Endothelial cell of umbilical vein (primary cell): ENCODE measurements around the gene CDYL. TPM values are rescaled to one million over a fixed set of nuclear protein-coding genes. Genes with fewer than 3 reads are reported as not detected.

Experiments
- BruUV-seq: library from RNA; stranded (reverse); fragments of 400-500 nt; replicated peaks from 2 replicates; lab custom pipeline; 2021; lab: Mats Ljungman, UMichigan
- CTCF ChIA-PET: fragments of 300-600, 350-600 bp; sonication (Branson Sonifier 250); formaldehyde crosslinking; loops from one replicate; lab custom pipeline; 2021; ENCODE audit warnings: antibody characterized with exemption, inconsistent platforms; lab: Charles Lee
- POLR2A ChIA-PET: fragments of 300-600, 350-600 bp; sonication (Branson Sonifier 250); formaldehyde crosslinking; loops from one replicate; lab custom pipeline; 2021; ENCODE audit warnings: antibody characterized with exemption, inconsistent platforms; lab: Charles Lee
- DNase-seq: peaks from one replicate; pipeline ENCODE4 v3.0.0-alpha.2; 2011; ENCODE audit warnings: low read depth, low spot score
- FAIRE-seq: peaks from 2 replicates; lab custom pipeline; 2011; peaks lifted over from hg19 to GRCh38; lab: Jason Lieb, UNC
- H2AFZ ChIP-seq: 2 replicates; pipeline ENCODE4 v1.6.0; 2012; ENCODE audit warnings: low read depth, low read length, control low read depth, inconsistent platforms
- H3K27ac ChIP-seq: 2 replicates; pipeline ENCODE4 v1.5.1; 2011; ENCODE audit warnings: low read depth, mild to moderate bottlenecking, control low read depth, low read length, moderate library complexity; ENCODE audit not compliant: insufficient read depth
- H3K27me3 ChIP-seq, 2 experiments: 2 replicates each; pipeline versions ENCODE4 v1.6.0 to v1.6.1; 2011; ENCODE audit warnings: low read length in 2 of 2, mixed read lengths in 1 of 2; ENCODE audit not compliant: control insufficient read depth in 2 of 2, insufficient read depth in 2 of 2
- H3K36me3 ChIP-seq, 2 experiments: 2 replicates in 1 of 2; 3 replicates in 1 of 2; pipeline ENCODE4 v1.5.1; 2011; ENCODE audit warnings: low read length in 2 of 2, mild to moderate bottlenecking in 1 of 2, moderate library complexity in 1 of 2; ENCODE audit not compliant: control insufficient read depth in 2 of 2, insufficient read depth in 2 of 2; ENCODE audit errors: extremely low read depth in 1 of 2
- H3K4me1 ChIP-seq: 3 replicates; pipeline ENCODE4 v1.5.1; 2011; ENCODE audit warnings: mild to moderate bottlenecking, low read length; ENCODE audit not compliant: control insufficient read depth, insufficient read depth; ENCODE audit errors: extremely low read depth
- H3K4me2 ChIP-seq: 2 replicates; pipeline ENCODE4 v1.6.1; 2011; ENCODE audit warnings: low read length, control low read depth, mixed read lengths; ENCODE audit not compliant: insufficient read depth
- H3K4me3 ChIP-seq, 3 experiments: fragments of 200-600 bp in 1 of 3; sonication (generic), shearing (Covaris generic) in 1 of 3; replicated peaks in 1 of 3; 2 replicates each; pipeline ENCODE4 v1.5.1; 2011 to 2016; ENCODE audit warnings: control low read depth in 3 of 3, low read length in 3 of 3, mild to moderate bottlenecking in 2 of 3, inconsistent platforms in 1 of 3, low read depth in 1 of 3, moderate library complexity in 1 of 3; ENCODE audit not compliant: insufficient read depth in 1 of 3
- H3K79me2 ChIP-seq: 2 replicates; pipeline ENCODE4 v1.6.0; 2012; ENCODE audit warnings: low read length, inconsistent platforms; ENCODE audit not compliant: control insufficient read depth, insufficient read depth
- H3K9ac ChIP-seq: replicated peaks from 2 replicates; pipeline ENCODE3; 2011; ENCODE audit warnings: low read length, control low read depth; ENCODE audit not compliant: insufficient read depth; ENCODE audit errors: extremely low read depth
- H3K9me1 ChIP-seq: replicated peaks from 3 replicates; pipeline ENCODE4 v1.6.0; 2011; ENCODE audit warnings: mild to moderate bottlenecking, low read length; ENCODE audit not compliant: control insufficient read depth, insufficient read depth; ENCODE audit errors: extremely low read depth
- H3K9me3 ChIP-seq: replicated peaks from 2 replicates; pipeline ENCODE4 v1.5.1; 2012; ENCODE audit warnings: low read length, inconsistent platforms; ENCODE audit not compliant: control insufficient read depth, insufficient read depth
- H4K20me1 ChIP-seq: replicated peaks from 2 replicates; pipeline ENCODE3; 2011; ENCODE audit warnings: mild to moderate bottlenecking, low read length; ENCODE audit not compliant: control insufficient read depth, insufficient read depth; ENCODE audit errors: extremely low read depth
- CTCF ChIP-seq, 2 donors: IDR thresholded peaks; 1 replicate in 1 of 2; 2 replicates in 1 of 2; pipeline ENCODE4 v1.5.1; 2011; ENCODE audit warnings: low read length in 2 of 2, mild to moderate bottlenecking in 2 of 2, moderate library complexity in 2 of 2, control low read depth in 1 of 2, inconsistent platforms in 1 of 2, low read depth in 1 of 2; ENCODE audit not compliant: insufficient read depth in 1 of 2; ENCODE audit errors: extremely low read depth in 1 of 2
- EZH2 ChIP-seq: IDR thresholded peaks from 2 replicates; pipeline ENCODE4 v1.6.1; 2012; ENCODE audit warnings: borderline replicate concordance, low read depth, mild to moderate bottlenecking, moderate library complexity, low read length, inconsistent platforms; ENCODE audit not compliant: severe bottlenecking
- FOS ChIP-seq: IDR thresholded peaks from 2 replicates; pipeline ENCODE4 v1.6.1; 2011; ENCODE audit warnings: mild to moderate bottlenecking, low read length, moderate library complexity, borderline replicate concordance; ENCODE audit not compliant: insufficient read depth
- GATA2 ChIP-seq: IDR thresholded peaks from 2 replicates; pipeline ENCODE4 v1.7.0; 2011; ENCODE audit warnings: low read depth, mild to moderate bottlenecking, moderate library complexity, mixed read lengths, low read length; ENCODE audit not compliant: insufficient read length, insufficient read depth
- JUN ChIP-seq: IDR thresholded peaks from 2 replicates; pipeline ENCODE4 v1.6.1; 2011; ENCODE audit warnings: borderline replicate concordance, low read depth; ENCODE audit not compliant: insufficient read length, insufficient read depth
- MAX ChIP-seq: IDR thresholded peaks from 2 replicates; pipeline ENCODE4 v1.6.1; 2011; ENCODE audit not compliant: insufficient read depth, insufficient read length
- MYC ChIP-seq: IDR thresholded peaks from one replicate; pipeline ENCODE4 v1.6.1; 2011; ENCODE audit warnings: mild to moderate bottlenecking, low read depth, low read length
- POLR2A ChIP-seq: IDR thresholded peaks from 2 replicates; pipeline ENCODE4 v1.6.1; 2012; ENCODE audit warnings: low read depth, mild to moderate bottlenecking, control low read depth, low read length
- POLR2AphosphoS5 ChIP-seq: IDR thresholded peaks from 2 replicates; pipeline ENCODE4 v1.6.1; 2012; ENCODE audit warnings: low read depth, mild to moderate bottlenecking, control low read depth, low read length, moderate library complexity; ENCODE audit not compliant: insufficient read depth
- dilution Hi-C: fragments of 300-500 bp; cut with MboI; formaldehyde crosslinking; loops from one replicate; pipeline ENCODE4 v1.15.0; 2019; ENCODE audit warnings: low sequenced_read_pairs; ENCODE audit not compliant: extremely low pct_ligation_motif_present
- intact Hi-C: fragments of 100-400 bp; cut with micrococcal nuclease; formaldehyde crosslinking; loops from one replicate; pipeline ENCODE4 v1.10.0; 2022
- polyA plus RNA-seq, 4 experiments: library from polyadenylated mRNA; depleted of rRNA in 3 of 4; stranded (reverse) in 3 of 4; unstranded in 1 of 4; fragments of >200 nt; gene quantifications; 2 replicates each; pipeline versions ENCODE4 v1.2.1 to v1.2.3, GENCODE V29; 2011 to 2012; ENCODE audit warnings: missing spikeins in 1 of 4
- total RNA-seq: library from RNA; stranded (reverse); gene quantifications from 2 replicates; pipeline ENCODE4 v1.2.3, GENCODE V29; 2021

Gene CDYL
- total and polyA plus RNA-seq, 2 donors (not counting 3 experiments of a cell fraction or from before 2014, with no cell fraction given), result 10.2 to 35.6 TPM

- POLR2A ChIA-PET, result interaction anchor here (0.7 kb wide), 1 partner anchor 495 kb away, joined by 4 read pairs; no protein-coding TSS in a partner anchor
- no peak for DNase-seq
- no peaks in the 10 kb centered on the region for H3K36me3 ChIP-seq
- no peak overlapping the region for H2AFZ ChIP-seq
- H4K20me1 ChIP-seq, result peaks cover 9% of the 10 kb centered on the region
- no peak for FAIRE-seq
- no peaks in the 10 kb centered on the region for H3K9me3 ChIP-seq
- TF ChIP-seq GATA2, result no peak
- TF ChIP-seq MYC, result no peak
- no peak for TF ChIP-seq JUN
- no peak for TF ChIP-seq MAX
- TF ChIP-seq POLR2AphosphoS5, result no peak
- TF ChIP-seq EZH2, result no peak
- TF ChIP-seq POLR2A, result no peak
- TF ChIP-seq CTCF (IDR thresholded peaks at IDR 0.05; ENCODE audit: extremely low read depth in 1 of 2, insufficient read depth in 1 of 2, low read depth in 1 of 2, low read length in 2 of 2), result no peak
- TF ChIP-seq FOS, result no peak
- peaks cover 86% of the 10 kb centered on the region for H3K79me2 ChIP-seq
- no peaks in the 10 kb centered on the region for H3K27me3 ChIP-seq
- CTCF ChIA-PET, result interaction anchor here (0.9 to 1.6 kb wide), 2 partner anchors 8 to 33 kb away, joined by 3 read pairs; no protein-coding TSS in a partner anchor
- H3K9me1 ChIP-seq, result peaks cover 5% of the 10 kb centered on the region
- H3K4me2 ChIP-seq, result no peak overlapping the region
- no TSS peak for BruUV-seq
- no peaks in the 10 kb centered on the region for H3K4me1 ChIP-seq
- no peak overlapping the region for H3K27ac ChIP-seq
- dilution Hi-C loops, result no loop called here
- no peak overlapping the region for H3K9ac ChIP-seq
- H3K4me3 ChIP-seq, result no peak overlapping the region
- intact Hi-C loops, result no loop called here
Measured at GRCh38 chr6:4786996-4787395, 10.8 kb downstream of the CDYL start.
